ENCODE results near the gene IL6ST. TPM values are rescaled to one million over a fixed set of nuclear protein-coding genes. Genes with fewer than 3 reads are reported as not detected.
A peak's percentile ranks its signal among the peaks of the same experiment; 100 is the strongest.

IL6ST gene
- total RNA-seq, 3 donors from 2014 or later: 573 to 722 (median 615) TPM

DNA sequence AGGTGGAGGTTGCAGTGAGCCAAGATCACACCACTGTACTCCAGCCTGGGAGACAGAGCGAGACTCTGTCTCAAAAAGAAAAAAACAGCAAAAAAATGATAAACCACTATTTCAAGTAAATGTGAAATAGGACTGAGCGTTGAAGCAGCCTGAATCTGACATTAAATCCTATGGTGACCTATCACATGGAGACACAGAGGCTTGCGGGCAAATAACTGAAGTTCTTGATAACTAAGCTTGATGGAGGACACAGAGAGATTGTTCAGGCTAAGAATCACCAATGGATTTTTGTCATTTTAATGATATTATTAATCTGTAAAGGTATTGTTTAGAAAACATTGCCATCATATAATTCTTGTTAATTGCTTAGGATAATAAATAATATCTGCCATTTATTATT lies 15.7 kb upstream of the IL6ST start:
- H3K4me3 ChIP-seq: no peak overlapping the region
- H3K27ac ChIP-seq: no peak overlapping the region
- no peak for DNase-seq (ENCODE audit: low spot score in 2 of 2)
- H3K27me3 ChIP-seq: no peaks in the 10 kb centered on the region
- no peaks in the 10 kb centered on the region for H3K9me3 ChIP-seq
- H3K4me1 ChIP-seq: no peaks in the 10 kb centered on the region
- intact Hi-C loops (cut with DNase I; ENCODE audit: low total_unique reads): no loop called here
- no peaks in the 10 kb centered on the region for H3K36me3 ChIP-seq
- TF ChIP-seq POLR2A (IDR thresholded peaks at IDR 0.05) (no peak), POLR2AphosphoS5 (IDR thresholded peaks at IDR 0.05) (no peak)
- TF ChIP-seq, protein P1, sequence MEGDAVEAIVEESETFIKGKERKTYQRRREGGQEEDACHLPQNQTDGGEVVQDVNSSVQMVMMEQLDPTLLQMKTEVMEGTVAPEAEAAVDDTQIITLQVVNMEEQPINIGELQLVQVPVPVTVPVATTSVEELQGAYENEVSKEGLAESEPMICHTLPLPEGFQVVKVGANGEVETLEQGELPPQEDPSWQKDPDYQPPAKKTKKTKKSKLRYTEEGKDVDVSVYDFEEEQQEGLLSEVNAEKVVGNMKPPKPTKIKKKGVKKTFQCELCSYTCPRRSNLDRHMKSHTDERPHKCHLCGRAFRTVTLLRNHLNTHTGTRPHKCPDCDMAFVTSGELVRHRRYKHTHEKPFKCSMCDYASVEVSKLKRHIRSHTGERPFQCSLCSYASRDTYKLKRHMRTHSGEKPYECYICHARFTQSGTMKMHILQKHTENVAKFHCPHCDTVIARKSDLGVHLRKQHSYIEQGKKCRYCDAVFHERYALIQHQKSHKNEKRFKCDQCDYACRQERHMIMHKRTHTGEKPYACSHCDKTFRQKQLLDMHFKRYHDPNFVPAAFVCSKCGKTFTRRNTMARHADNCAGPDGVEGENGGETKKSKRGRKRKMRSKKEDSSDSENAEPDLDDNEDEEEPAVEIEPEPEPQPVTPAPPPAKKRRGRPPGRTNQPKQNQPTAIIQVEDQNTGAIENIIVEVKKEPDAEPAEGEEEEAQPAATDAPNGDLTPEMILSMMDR (IDR thresholded peaks at IDR 0.05): no peak

DNA sequence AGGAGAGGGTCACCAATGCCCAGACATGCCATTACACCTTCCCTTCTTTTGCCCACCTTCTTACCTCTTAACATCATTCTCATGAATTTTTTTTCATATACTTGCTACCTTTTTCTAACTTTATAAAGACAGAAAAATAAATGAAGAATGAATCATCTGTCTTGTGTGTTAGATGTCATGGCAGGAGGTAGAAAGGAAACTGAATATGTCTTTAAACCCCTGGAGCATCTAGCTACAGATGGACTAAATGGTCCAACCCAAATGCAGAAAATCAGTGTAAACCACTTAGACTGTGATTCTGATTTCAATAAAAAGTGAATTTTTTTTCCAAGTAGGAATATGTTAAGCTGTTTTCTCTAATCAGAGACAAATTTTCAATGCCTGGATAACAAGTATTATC lies 11.8 kb upstream of the IL6ST start:
- no peaks in the 10 kb centered on the region for H3K4me1 ChIP-seq
- TF ChIP-seq, protein P1 (IDR thresholded peaks at IDR 0.05): no peak
- TF ChIP-seq POLR2A (IDR thresholded peaks at IDR 0.05) (no peak), POLR2AphosphoS5 (IDR thresholded peaks at IDR 0.05) (no peak)
- H3K27ac ChIP-seq: no peak overlapping the region
- no peak for DNase-seq (ENCODE audit: low spot score in 2 of 2)
- no peaks in the 10 kb centered on the region for H3K36me3 ChIP-seq
- intact Hi-C loops (cut with DNase I; ENCODE audit: low total_unique reads): no loop called here
- H3K4me3 ChIP-seq: no peak overlapping the region
- H3K27me3 ChIP-seq: no peaks in the 10 kb centered on the region
- H3K9me3 ChIP-seq: no peaks in the 10 kb centered on the region

DNA sequence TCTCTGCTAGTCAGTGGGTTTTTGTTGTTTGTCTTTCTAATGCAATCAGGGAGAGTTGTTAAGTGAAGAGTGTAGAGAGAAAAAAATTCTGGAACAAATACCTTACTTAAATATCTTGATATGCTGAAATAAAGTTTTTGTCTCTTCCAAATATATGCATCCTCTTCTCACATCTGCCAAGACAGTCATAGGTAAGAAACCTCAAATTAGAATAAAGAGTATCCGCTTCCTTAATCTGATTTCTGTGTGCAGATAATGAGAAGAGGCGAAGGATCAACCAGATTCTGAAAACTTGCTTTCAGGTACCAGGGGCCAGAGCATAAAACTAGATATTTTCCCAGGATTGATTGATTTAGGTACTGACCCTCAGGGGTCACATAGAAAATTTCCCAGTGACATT lies 11.3 kb upstream of the IL6ST start:
- TF ChIP-seq POLR2AphosphoS5 (IDR thresholded peaks at IDR 0.05) (no peak), POLR2A (IDR thresholded peaks at IDR 0.05) (no peak)
- TF ChIP-seq, protein P1 (IDR thresholded peaks at IDR 0.05): no peak
- intact Hi-C loops (cut with DNase I; ENCODE audit: low total_unique reads): no loop called here
- DNase-seq (ENCODE audit: low spot score in 2 of 2): no peak
- Histone ChIP-seq H3K27ac (no peak overlapping the region), H3K27me3 (no peaks in the 10 kb centered on the region), H3K4me3 (no peak overlapping the region), H3K36me3 (no peaks in the 10 kb centered on the region), H3K9me3 (no peaks in the 10 kb centered on the region), H3K4me1 (no peaks in the 10 kb centered on the region)

DNA sequence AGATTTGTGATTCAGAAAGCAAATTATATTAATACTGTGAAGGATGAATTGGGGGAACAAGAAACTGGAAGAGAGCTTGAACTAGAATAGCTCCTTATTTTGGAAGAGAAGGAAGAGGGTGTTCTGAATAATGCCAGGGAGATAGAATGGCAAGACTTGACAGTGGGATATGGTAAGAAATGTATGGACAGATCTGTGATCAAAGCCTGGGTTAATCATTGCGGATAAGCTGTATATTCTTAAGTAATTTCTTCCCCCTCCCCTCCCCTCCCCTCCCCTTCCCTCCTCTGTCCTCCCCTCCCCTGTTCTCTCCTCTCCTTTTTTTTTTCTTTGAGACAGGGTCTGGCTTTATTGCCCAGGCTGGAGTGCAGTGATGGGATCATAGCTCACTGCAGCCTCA lies 10.1 kb upstream of the IL6ST start:
- DNase-seq (ENCODE audit: low spot score in 2 of 2): no peak
- TF ChIP-seq, protein P1 (IDR thresholded peaks at IDR 0.05): no peak
- TF ChIP-seq POLR2AphosphoS5 (IDR thresholded peaks at IDR 0.05): no peak
- no peak for TF ChIP-seq POLR2A (IDR thresholded peaks at IDR 0.05)
- Histone ChIP-seq H3K36me3 (no peaks in the 10 kb centered on the region), H3K4me1 (no peaks in the 10 kb centered on the region), H3K4me3 (no peak overlapping the region), H3K9me3 (no peaks in the 10 kb centered on the region), H3K27me3 (no peaks in the 10 kb centered on the region), H3K27ac (no peak overlapping the region)
- intact Hi-C loops (cut with DNase I; ENCODE audit: low total_unique reads): no loop called here

DNA sequence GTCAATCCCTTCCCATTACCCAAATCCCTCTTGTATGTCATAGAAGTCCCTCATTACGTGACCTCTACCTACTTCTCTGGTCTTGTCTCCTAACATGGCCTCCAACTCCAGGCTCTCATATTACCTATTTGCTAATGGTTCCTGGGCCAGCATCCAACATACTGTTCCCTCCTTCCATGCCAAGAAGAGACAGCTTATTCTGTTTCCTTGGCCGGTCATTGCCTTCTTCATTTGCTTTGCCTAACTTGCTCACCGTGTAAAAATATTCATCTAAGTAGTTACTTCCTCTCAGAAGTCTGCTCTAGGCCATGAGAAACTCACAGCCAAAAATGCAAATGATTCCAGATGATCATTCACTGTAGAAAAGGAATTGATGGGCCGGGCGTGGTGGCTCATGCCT lies 8.9 kb upstream of the IL6ST start:
- Histone ChIP-seq H3K4me3 (no peak overlapping the region), H3K27ac (peak overlapping the region; percentile 49 to 58), H3K36me3 (no peaks in the 10 kb centered on the region), H3K4me1 (no peaks in the 10 kb centered on the region), H3K9me3 (no peaks in the 10 kb centered on the region), H3K27me3 (no peaks in the 10 kb centered on the region)
- intact Hi-C loops (cut with DNase I; ENCODE audit: low total_unique reads): no loop called here
- TF ChIP-seq POLR2A (IDR thresholded peaks at IDR 0.05): no peak
- TF ChIP-seq, protein P1 (IDR thresholded peaks at IDR 0.05): no peak
- DNase-seq (ENCODE audit: low spot score in 2 of 2): no peak

Data from breast epithelium (tissue), 4 donors.